ENCODE data around the gene HSPA4.

DNA sequence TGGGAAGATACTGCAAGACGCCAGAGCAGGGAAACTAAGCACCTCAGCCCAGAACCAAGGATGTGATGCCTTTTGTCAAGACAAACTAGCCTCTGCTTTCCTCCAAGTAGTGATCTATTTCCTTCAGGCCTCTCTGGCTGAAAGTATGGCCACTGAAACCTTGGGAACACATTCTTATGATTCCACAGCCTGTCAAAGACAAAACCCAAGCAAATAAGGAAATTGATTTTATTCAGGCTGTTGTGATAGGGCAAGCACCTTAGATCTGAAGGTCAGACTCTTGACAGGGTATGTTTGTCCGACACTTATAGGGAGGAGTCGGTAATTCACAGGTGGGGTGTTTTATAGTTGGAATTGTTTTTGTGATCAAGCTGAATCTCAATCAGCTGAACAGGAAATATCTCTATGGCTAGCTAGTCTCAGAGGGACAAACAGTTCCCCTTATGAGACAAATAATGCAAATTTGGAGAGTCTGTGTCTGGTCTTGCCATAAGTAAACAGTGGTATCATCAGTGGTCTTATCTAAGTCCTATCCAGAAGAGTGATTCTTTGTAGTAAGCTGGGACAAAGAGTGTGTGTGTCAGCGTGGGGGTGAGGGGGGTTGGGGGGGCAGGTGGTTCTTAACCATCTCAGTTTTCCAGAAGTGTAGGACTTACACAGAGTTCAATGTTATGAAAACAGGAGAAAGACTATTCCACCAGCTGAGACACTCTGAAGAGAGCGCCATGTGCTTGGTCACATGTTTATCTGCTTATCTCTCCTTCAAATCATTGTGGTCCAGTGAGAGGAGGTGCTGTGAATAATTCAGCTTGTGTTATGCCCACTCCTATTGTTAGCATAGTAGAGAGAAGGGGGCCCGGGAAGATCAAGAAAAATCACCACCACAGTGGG is 18.7 kb upstream of the HSPA4 start:
- TF ChIP-seq, protein P1, sequence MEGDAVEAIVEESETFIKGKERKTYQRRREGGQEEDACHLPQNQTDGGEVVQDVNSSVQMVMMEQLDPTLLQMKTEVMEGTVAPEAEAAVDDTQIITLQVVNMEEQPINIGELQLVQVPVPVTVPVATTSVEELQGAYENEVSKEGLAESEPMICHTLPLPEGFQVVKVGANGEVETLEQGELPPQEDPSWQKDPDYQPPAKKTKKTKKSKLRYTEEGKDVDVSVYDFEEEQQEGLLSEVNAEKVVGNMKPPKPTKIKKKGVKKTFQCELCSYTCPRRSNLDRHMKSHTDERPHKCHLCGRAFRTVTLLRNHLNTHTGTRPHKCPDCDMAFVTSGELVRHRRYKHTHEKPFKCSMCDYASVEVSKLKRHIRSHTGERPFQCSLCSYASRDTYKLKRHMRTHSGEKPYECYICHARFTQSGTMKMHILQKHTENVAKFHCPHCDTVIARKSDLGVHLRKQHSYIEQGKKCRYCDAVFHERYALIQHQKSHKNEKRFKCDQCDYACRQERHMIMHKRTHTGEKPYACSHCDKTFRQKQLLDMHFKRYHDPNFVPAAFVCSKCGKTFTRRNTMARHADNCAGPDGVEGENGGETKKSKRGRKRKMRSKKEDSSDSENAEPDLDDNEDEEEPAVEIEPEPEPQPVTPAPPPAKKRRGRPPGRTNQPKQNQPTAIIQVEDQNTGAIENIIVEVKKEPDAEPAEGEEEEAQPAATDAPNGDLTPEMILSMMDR (IDR thresholded peaks at IDR 0.05), result no peak
- TF ChIP-seq EZH2 (IDR thresholded peaks at IDR 0.05; ENCODE audit: borderline replicate concordance, insufficient read depth, low read depth, low read length, poor library complexity, severe bottlenecking), result no peak

Data from B cell (primary cell).